HG03060 (cell line): ENCODE measurements around the gene UBN1.
"Not testable (repeated sequence)": the region's sequence is repeated elsewhere in the genome, so short reads cannot be mapped to it uniquely, and the experiment has no call there.

Experiments
- ATAC-seq: cut with Tn5 transposase; IDR thresholded peaks from one replicate; pipeline ENCODE4 v1.9.1; 2021; ENCODE audit warnings: low read depth, moderate number of reproducible peaks; ENCODE audit not compliant: unreplicated experiment

UBN1 gene

GRCh38 chr16:4882633-4883285 is 35.5 kb downstream of the UBN1 start:
- ATAC-seq: no peak

GRCh38 chr16:4883501-4883900 is 36.2 kb downstream of the UBN1 start:
- no peak for ATAC-seq

- no peak for ATAC-seq
These were observed 36.9 kb downstream of the UBN1 start for GRCh38 chr16:4884209-4884608.

- ATAC-seq: no peak
These were observed 37.9 kb downstream of the UBN1 start for GRCh38 chr16:4884972-4885874.

- no peak for ATAC-seq
These were observed 38.9 kb downstream of the UBN1 start for GRCh38 chr16:4886151-4886550.

- ATAC-seq: no peak
These were observed 41.3 kb downstream of the UBN1 start for GRCh38 chr16:4888428-4889135.

GRCh38 chr16:4890026-4890425 is 42.7 kb downstream of the UBN1 start:
- no peak for ATAC-seq

- no peak for ATAC-seq
These were observed 43.4 kb downstream of the UBN1 start for GRCh38 chr16:4890686-4891085.

- ATAC-seq: no peak
These were observed 44.0 kb downstream of the UBN1 start for GRCh38 chr16:4891097-4891885.

GRCh38 chr16:4891886-4892216 is 44.6 kb downstream of the UBN1 start:
- ATAC-seq: no peak

- ATAC-seq: no peak
These were observed 45.3 kb downstream of the UBN1 start for GRCh38 chr16:4892361-4893102.

GRCh38 chr16:4893103-4893862 is 46.0 kb downstream of the UBN1 start:
- no peak for ATAC-seq

- ATAC-seq: no peak
These were observed 47.2 kb downstream of the UBN1 start for GRCh38 chr16:4894276-4895150.

GRCh38 chr16:4895366-4895765 is 48.1 kb downstream of the UBN1 start:
- no peak for ATAC-seq

- ATAC-seq: not testable (repeated sequence)
These were observed 49.5 kb downstream of the UBN1 start for GRCh38 chr16:4896761-4897160.

GRCh38 chr16:4897328-4897727 is 50.0 kb downstream of the UBN1 start:
- ATAC-seq: no peak

GRCh38 chr16:4898811-4899473 is 51.7 kb downstream of the UBN1 start:
- ATAC-seq: no peak

GRCh38 chr16:4899474-4899846 is 52.2 kb downstream of the UBN1 start:
- no peak for ATAC-seq
